Omental fat pad (tissue), 4 donors: ENCODE data around the gene SLC31A1. TPM values are rescaled to one million over a fixed set of nuclear protein-coding genes. Genes with fewer than 3 reads are reported as not detected.

ENCODE experiments used
- ATAC-seq: fragments of 150-250 bp; one replicate; pipeline ENCODE4 v1.9.1; 2016; ENCODE audit warnings: mild to moderate bottlenecking, moderate library complexity; ENCODE audit not compliant: low FRiP score
- DNase-seq: peaks from one replicate; pipeline ENCODE4 v3.0.0-alpha.2; 2019; ENCODE audit warnings: low spot score
- CTCF ChIP-seq, 3 donors: fragments of 450-650 bp; IDR thresholded peaks; one replicate each; pipeline ENCODE4 v1.5.1; 2016 to 2017; ENCODE audit warnings: antibody characterized with exemption in 3 of 3, mild to moderate bottlenecking in 3 of 3, moderate library complexity in 2 of 3
- total RNA-seq, 4 donors: library from RNA; depleted of rRNA; stranded (reverse); fragments of >200 nt; gene quantifications; one replicate each; pipeline ENCODE4 v1.1.0, GENCODE V29; 2016

The SLC31A1 gene
- total RNA-seq, 4 donors from 2014 or later, result 11.2 to 26.7 (median 18.6) TPM

DNA sequence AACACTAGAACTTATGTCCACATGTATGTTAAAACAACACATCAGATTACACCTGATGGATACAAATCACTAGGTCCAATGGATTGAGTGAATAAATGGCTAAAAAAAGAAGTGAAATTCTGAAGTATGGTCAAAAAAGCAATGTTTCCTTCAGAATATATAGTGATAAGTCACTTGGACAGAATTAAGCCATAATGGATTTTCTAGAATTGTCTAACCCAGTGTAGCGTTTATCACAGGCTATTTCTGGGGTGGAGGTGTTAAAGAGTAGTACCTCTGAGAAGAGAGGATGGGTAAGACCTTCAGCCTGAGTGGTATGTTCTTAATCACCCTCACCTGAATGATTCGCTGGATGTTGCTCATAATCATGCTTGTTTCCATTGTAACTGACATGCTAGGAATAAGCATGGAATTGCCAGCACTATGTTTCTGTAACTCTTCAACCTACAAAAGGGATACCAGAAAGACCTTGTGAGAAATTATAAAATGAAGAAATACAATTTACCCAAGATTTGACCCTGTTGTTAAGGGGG lies 37.3 kb upstream of the SLC31A1 start:
- no peak for DNase-seq
- no peak for TF ChIP-seq CTCF (IDR thresholded peaks at IDR 0.05)
- no peak for ATAC-seq

GRCh38 chr9:113184539-113184938 lies 36.8 kb upstream of the SLC31A1 start:
- DNase-seq (no peak), ATAC-seq (no peak)
- TF ChIP-seq CTCF (IDR thresholded peaks at IDR 0.05), result no peak

DNA sequence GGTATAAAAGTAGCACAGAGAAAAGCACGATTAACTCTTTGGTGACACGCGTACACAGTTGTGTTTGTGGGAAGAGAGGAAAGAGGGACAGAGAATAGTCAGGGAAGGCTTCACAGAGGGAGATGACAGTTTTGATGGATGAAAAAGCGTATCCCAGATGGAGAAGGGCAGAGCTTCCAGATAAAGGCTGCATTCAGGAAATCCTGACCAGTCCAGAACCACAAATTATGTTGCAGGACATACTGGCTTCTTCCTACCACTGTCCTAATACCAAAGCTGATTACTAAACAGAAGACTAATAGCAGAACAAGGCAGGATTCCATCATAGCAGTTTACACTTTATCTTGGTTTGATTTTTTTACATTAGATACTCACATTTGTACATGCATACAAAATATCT lies 36.1 kb upstream of the SLC31A1 start:
- TF ChIP-seq CTCF (IDR thresholded peaks at IDR 0.05), result no peak
- DNase-seq, result no peak
- no peak for ATAC-seq

DNA sequence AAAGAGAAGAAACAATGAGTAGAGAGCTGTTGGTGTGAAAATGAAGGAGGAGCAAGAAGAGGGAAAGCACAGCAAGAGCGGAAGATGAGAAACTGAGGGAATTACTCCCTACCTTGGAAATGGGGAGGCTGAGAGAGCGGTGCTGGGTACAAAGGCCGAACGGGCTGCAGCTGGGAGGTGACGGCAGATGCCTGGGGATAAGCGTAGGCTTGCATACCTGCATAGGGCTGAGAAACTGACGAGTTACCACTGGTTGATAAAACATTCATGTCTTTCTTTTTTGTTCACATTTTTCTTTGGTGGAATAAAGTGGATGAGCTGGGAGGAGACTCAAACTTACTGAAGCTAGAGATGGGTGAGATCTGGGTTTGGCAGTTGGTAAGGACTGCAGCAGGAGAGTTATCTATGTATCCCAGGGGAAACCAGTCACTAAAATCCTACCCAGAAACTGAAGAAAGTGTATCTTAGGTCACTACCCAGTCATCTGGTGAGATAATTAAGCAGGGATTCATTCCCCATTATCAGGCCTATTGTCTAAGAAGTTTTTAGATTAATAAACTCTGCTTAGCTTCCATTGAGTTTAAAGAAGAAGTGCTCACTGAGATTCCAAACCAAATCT lies 35.1 kb upstream of the SLC31A1 start:
- TF ChIP-seq CTCF (IDR thresholded peaks at IDR 0.05), result no peak
- DNase-seq, result no peak
- ATAC-seq, result no peak

DNA sequence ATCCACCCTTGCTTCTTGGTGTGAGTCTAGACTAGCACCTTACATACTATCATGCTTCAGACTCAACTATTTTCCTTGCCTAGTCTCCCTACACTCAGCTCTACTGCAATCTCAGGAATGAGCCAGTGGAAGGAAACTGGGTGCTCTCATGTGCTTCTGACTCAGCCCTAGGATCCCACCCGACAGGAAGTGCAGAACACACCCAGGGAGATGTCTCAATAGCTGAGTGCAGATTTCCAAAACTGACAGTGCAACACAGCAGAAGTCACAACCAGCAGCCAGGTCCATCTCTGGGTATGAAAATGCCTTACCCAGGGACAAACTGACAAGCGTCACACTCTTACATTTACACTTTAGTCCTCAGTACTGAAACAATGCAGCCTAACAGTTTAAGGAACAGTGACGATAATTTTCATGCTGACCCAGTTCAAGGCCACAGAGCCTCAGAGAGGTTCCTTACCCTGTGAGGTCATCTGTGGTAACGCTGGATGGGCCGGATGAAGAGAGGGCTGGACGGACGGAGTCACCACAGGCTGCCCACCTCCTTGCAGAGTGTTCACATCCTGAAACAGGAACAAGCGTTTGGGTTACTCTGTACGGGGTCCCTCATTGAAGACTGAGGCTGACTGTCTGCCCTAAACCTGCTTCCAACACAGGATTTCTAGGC lies 33.3 kb upstream of the SLC31A1 start:
- peak; percentile 77 for ATAC-seq
- no peak for DNase-seq

DNA sequence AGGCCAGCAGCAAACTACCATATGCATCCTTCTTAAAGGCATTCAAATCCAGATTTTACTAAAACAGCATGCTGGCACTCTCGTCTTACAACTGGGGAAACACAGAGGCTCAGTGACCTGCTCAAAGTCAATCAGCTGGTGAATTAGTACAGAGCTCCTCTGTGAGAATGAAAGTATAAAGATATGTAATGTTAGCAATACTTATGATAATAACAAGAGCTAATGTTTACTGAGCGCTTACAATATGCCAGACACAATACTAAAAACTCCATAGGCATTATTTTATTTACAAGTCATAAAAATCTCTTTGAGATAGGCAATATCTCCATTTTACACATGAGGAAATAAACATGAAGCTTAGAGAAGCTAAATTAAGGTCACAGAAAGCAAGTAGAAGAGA lies 28.9 kb upstream of the SLC31A1 start:
- no peak for DNase-seq

More for the DNA sequence above, 33.3 kb upstream of the SLC31A1 start:
- no peak for TF ChIP-seq CTCF (IDR thresholded peaks at IDR 0.05)

More for the DNA sequence above, 28.9 kb upstream of the SLC31A1 start:
- TF ChIP-seq CTCF (IDR thresholded peaks at IDR 0.05), result no peak
- ATAC-seq, result no peak
